Epithelial cell of proximal tubule (primary cell): Measurements from ENCODE around the gene NES. TPM values are rescaled to one million over a fixed set of nuclear protein-coding genes. Genes with fewer than 3 reads are reported as not detected.

Source experiments
- DNase-seq: peaks from one replicate; pipeline ENCODE4 v3.0.0-alpha.2; 2011; ENCODE audit warnings: low read depth
- H3K4me3 ChIP-seq: 2 replicates; pipeline ENCODE4 v1.5.1; 2011; ENCODE audit warnings: low read depth, mild to moderate bottlenecking, low read length
- total RNA-seq: library from RNA; depleted of rRNA; stranded (reverse); fragments of >200 nt; gene quantifications from 2 replicates; pipeline ENCODE4 v1.2.3, GENCODE V29; 2015
- TF ChIP-seq, protein P1 (sequence below): conservative IDR thresholded peaks from 2 replicates; pipeline ENCODE4 v1.5.1; 2012; ENCODE audit warnings: low read depth, mild to moderate bottlenecking, low read length

Gene NES
- total RNA-seq, 1 donor from 2014 or later = 70.2 TPM

DNA sequence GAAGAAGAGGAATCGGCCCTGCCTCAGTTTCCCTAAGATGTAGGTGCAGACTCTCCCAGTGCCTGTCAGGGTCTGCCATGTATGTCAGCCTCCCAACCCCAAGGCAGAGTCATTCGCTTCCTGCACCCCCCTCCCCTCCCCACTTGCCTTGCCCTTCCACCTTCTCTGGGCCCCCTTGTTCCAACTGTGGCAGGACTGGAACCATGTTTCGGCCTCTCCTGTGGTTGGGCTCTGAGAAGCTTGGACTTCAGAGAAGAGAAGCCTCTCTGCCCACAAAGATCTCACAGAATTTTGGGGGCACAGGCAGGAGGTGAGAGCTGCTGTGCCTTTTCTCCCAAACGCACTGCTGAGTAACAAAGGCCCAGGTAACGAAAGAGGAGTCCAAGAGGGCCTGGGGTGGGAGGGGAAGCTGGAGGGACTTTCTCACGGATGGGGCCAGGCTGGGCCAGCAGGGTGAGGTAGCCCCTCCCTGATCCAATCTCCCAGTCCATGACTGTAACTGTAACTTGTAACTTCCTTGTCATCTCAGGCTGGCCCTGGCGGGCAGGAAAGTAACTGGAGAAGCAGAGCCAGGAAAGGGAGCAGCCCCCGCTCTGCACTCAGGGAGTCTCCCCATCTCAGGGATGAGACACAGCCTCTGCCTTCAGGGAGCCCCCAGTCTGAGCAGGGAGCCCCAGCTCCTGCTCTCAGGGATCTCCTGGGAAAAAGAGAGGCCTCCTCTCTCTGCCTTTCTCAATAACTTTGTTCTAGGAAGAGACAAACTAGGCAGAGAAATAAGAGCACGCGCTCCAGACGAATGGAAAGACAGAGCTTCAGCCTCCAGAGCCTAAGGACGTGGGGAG lies 16.9 kb upstream of the NES start:
- H3K4me3 ChIP-seq = no peak overlapping the region
- TF ChIP-seq, protein P1, sequence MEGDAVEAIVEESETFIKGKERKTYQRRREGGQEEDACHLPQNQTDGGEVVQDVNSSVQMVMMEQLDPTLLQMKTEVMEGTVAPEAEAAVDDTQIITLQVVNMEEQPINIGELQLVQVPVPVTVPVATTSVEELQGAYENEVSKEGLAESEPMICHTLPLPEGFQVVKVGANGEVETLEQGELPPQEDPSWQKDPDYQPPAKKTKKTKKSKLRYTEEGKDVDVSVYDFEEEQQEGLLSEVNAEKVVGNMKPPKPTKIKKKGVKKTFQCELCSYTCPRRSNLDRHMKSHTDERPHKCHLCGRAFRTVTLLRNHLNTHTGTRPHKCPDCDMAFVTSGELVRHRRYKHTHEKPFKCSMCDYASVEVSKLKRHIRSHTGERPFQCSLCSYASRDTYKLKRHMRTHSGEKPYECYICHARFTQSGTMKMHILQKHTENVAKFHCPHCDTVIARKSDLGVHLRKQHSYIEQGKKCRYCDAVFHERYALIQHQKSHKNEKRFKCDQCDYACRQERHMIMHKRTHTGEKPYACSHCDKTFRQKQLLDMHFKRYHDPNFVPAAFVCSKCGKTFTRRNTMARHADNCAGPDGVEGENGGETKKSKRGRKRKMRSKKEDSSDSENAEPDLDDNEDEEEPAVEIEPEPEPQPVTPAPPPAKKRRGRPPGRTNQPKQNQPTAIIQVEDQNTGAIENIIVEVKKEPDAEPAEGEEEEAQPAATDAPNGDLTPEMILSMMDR = no peak
- no peak for DNase-seq

DNA sequence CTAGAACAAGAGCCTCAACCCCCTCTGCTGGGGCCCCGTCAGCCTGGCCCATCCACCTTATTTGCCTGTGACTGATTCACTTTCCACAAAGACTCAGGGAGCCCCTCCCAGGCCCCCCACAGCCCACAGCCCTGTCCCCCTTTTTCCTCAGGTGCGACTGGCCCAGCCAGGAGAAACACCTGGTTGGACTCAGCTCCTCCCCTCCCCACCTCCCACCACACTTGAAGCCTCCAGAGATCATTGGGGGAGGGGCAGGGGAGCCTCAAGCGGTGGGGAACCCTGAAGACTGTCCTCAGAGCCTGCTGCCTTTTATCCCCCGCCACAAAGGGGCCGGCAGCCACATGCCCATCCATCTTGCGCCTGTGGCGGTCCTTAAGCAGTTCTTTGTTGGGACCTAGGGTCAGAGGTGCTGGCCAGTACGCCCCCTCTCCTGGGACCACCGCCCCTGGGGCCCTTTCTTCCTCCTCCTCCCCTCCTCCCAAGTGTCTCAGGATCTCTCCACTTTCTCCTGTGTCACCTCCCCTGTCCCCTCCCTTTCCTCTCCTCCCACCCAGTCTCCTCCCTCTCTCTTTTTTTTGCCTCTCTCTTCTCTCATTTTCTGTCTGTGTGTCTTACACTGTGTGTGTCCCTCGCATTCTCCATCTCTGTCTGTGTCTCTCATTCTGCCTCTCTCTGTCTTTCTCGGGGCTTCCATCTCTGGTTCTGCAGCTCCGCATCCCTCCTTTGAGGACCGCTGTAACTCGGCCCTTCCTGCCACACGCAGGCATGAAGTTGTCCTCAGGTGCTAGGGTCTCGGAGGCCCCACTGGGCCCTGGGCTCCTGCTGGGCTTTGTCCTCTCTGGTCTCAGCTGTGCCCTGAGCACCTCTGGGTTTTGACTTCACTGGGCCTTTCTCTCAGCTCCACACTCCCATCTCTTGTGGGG lies 16.0 kb upstream of the NES start:
- DNase-seq = no peak
- no peak overlapping the region for H3K4me3 ChIP-seq
- TF ChIP-seq, protein P1 = no peak

DNA sequence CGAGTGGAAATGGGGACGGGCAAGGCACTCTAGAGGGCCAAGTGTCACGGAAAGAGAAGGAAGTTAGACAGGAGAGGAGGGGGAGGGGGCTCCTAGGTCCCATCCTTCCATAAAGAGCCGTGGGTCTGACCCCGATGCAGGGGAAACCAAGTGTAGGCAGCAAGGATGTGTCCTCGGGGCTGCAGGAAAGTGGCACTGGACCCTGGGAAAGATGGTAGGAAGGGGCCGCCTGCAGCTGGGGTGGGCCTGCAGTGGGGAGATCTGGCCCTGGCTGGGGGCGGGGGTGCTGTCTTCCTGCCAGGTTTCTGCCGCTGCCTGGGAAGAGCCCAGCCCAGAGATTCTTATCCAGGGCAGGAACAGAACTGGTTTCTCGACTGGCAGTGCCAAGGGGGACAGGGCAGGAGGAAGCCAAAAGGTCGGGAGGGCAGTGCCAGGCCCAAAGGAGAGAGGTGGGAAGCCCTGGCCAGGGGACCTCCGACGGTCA lies 15.3 kb upstream of the NES start:
- DNase-seq = no peak

DNA sequence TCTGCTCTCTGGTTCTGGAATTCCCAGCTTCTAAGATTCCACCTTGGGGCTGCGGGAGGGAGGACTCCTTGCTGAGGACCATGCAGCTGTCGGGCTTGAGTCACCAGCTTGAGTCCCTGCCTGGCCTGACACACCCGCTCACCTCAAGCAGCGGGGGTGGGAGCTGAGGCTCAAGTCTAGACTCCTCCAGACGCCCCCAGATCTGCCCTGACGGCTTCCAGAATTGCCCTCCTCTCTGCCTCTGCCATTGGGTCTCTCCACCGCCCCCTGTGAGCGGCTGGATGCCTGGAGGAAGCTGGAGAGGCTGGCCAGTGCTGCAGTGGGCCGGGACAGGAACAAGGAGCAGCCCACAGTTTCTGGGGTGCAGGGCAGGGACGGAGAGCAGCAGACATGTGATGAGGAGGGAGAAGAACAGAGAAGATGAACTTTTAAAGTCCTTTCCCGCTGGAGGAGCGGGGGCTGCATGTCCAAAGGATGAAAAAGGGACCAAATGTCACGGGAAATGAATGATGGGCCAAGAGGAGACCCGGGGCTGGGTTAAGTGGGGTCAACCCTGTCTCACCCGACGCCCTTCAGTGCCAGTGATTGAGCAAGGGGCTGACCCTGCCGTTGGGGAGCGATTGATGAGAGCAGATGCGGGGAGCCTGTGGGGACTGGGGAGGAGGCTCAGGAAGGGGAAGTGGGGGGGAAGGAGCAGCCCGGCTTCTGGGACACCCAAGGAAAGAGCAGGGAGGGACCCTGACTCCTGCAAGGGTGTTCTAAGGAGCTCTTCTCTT lies 14.6 kb upstream of the NES start:
- DNase-seq = no peak
- no peak overlapping the region for H3K4me3 ChIP-seq
- TF ChIP-seq, protein P1 = no peak

More for the DNA sequence above, 15.3 kb upstream of the NES start:
- H3K4me3 ChIP-seq = no peak overlapping the region
- TF ChIP-seq, protein P1 = no peak

DNA sequence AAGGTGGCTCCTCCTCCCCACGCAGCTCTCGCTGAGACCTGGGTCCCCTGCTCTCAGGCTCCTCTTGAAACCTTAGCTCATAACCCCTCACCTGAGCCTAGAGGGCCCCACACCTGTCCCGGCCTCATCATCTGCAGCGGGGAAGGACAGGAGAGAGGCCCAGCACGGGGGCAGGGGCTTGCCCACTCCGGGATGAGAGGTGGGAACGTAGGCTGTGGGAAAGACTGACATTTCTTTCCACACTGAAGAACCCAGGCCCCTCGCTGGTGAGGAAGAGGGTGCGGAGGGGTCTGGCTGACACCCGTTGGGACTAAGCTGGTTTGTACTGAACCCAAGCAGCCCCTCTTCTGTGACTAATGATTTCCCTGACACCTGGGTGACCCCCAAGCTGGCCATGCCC lies 14.0 kb upstream of the NES start:
- DNase-seq = no peak
- TF ChIP-seq, protein P1 = no peak
- H3K4me3 ChIP-seq = no peak overlapping the region

DNA sequence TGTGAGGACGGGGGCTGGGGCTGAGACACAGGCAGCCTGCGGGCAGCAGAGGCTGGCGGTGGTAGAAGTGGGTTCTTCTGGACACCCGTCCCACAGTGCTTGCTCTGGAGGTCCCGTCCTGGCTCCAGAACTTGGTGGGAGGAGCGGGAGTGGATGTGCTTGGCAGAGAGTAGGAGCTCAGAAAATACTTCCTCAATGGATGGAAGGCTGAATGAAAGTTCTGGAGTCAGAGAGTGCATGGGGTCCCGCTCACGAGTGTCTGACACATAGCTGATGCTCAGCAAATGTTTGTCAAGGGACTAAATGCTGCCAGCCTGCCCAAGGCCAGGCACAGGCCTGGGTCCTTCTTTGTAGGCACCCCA lies 13.4 kb upstream of the NES start:
- TF ChIP-seq, protein P1 = no peak
- H3K4me3 ChIP-seq = no peak overlapping the region
- DNase-seq = no peak
